ENCODE results near the gene RNF222.
"Not testable (repeated sequence)": the region's sequence is repeated elsewhere in the genome, so short reads cannot be mapped to it uniquely, and the experiment has no call there.

RNF222 gene

GRCh38 chr17:8413328-8413727 is 15.7 kb upstream of the RNF222 start:
- no peak overlapping the region for H3K4me3 ChIP-seq (ENCODE audit: low read depth, low read length)
- peaks cover 5% of the 10 kb centered on the region; the same call in 1 of the 2 replicates for H3K27me3 ChIP-seq (ENCODE audit: control insufficient read depth, insufficient read depth, low read length)
- peaks cover 10% of the 10 kb centered on the region for H3K4me1 ChIP-seq (ENCODE audit: control insufficient read depth, insufficient read depth, low read length)
- no peaks in the 10 kb centered on the region for H3K9me3 ChIP-seq (ENCODE audit: control insufficient read depth, insufficient read depth, low read depth, low read length)
- H3K9ac ChIP-seq (ENCODE audit: low read length), result no peak overlapping the region
- no peak overlapping the region for H3K27ac ChIP-seq (ENCODE audit: low read depth, low read length)
- no peaks in the 10 kb centered on the region for H3K36me3 ChIP-seq (ENCODE audit: control insufficient read depth, insufficient read depth, low read length)

- H3K9me3 ChIP-seq (ENCODE audit: control insufficient read depth, insufficient read depth, low read depth, low read length), result no peaks in the 10 kb centered on the region
- no peak overlapping the region for H3K4me3 ChIP-seq (ENCODE audit: low read depth, low read length)
- H3K27me3 ChIP-seq (ENCODE audit: control insufficient read depth, insufficient read depth, low read length), result peaks cover 5% of the 10 kb centered on the region; the same call in 1 of the 2 replicates
- H3K9ac ChIP-seq (ENCODE audit: low read length), result no peak overlapping the region
- H3K27ac ChIP-seq (ENCODE audit: low read depth, low read length), result no peak overlapping the region
- H3K4me1 ChIP-seq (ENCODE audit: control insufficient read depth, insufficient read depth, low read length), result peaks cover 13% of the 10 kb centered on the region
- H3K36me3 ChIP-seq (ENCODE audit: control insufficient read depth, insufficient read depth, low read length), result no peaks in the 10 kb centered on the region
Measured at GRCh38 chr17:8412089-8412488, 14.5 kb upstream of the RNF222 start.

DNA sequence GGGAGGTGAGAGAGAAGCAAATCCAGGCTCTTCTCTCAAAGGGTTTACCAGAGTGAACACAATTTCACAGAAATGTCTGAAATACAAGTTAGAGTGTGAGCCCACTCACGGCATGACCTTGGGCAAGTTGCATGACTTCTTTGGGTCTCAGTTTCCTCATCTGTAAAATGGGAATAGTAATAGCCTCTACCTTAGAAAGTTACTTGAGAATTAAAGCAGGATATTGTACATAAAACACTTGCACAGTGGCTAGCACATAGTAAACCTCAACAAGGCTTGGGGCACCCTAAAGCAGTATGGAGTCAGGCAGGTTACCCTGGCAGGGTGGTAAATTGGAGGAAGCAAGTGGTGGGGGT is 13.2 kb upstream of the RNF222 start:
- H3K27ac ChIP-seq (ENCODE audit: low read depth, low read length), result no peak overlapping the region
- H3K27me3 ChIP-seq (ENCODE audit: control insufficient read depth, insufficient read depth, low read length), result no peaks in the 10 kb centered on the region; the same call in 1 of the 2 replicates
- H3K9ac ChIP-seq (ENCODE audit: low read length), result no peak overlapping the region
- peaks cover 13% of the 10 kb centered on the region for H3K4me1 ChIP-seq (ENCODE audit: control insufficient read depth, insufficient read depth, low read length)
- H3K36me3 ChIP-seq (ENCODE audit: control insufficient read depth, insufficient read depth, low read length), result no peaks in the 10 kb centered on the region
- no peaks in the 10 kb centered on the region for H3K9me3 ChIP-seq (ENCODE audit: control insufficient read depth, insufficient read depth, low read depth, low read length)
- no peak overlapping the region for H3K4me3 ChIP-seq (ENCODE audit: low read depth, low read length)

- no peak overlapping the region for H3K9ac ChIP-seq (ENCODE audit: low read length)
- H3K27ac ChIP-seq (ENCODE audit: low read depth, low read length), result no peak overlapping the region
- peaks cover 13% of the 10 kb centered on the region for H3K4me1 ChIP-seq (ENCODE audit: control insufficient read depth, insufficient read depth, low read length)
- no peaks in the 10 kb centered on the region for H3K27me3 ChIP-seq (ENCODE audit: control insufficient read depth, insufficient read depth, low read length)
- no peak overlapping the region for H3K4me3 ChIP-seq (ENCODE audit: low read depth, low read length)
- no peaks in the 10 kb centered on the region for H3K9me3 ChIP-seq (ENCODE audit: control insufficient read depth, insufficient read depth, low read depth, low read length)
- no peaks in the 10 kb centered on the region for H3K36me3 ChIP-seq (ENCODE audit: control insufficient read depth, insufficient read depth, low read length)
Measured at GRCh38 chr17:8409966-8410882, 12.6 kb upstream of the RNF222 start.

DNA sequence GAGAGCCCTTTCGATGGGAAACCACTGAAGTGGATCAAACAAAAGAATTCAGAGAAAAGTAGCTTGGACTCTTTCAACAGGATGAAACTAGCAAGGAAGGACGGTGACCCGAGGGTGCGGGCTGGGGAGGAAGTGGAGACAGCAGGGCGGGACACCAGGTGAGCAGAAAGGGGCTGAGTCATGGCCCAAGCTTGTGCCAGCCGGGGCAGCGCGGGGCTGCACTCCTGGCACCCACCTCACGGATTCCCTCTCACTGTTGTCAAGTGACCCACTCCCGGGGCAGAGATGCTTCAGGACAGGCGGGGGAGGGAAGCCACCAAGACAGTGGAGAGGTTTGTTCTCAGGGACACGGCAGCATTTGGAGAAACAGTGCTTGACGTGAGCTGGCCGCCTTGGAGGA is 10.7 kb upstream of the RNF222 start:
- no peak overlapping the region for H3K27ac ChIP-seq (ENCODE audit: low read depth, low read length)
- H3K4me3 ChIP-seq (ENCODE audit: low read depth, low read length), result no peak overlapping the region
- H3K36me3 ChIP-seq (ENCODE audit: control insufficient read depth, insufficient read depth, low read length), result no peaks in the 10 kb centered on the region
- H3K27me3 ChIP-seq (ENCODE audit: control insufficient read depth, insufficient read depth, low read length), result no peaks in the 10 kb centered on the region
- peaks cover 13% of the 10 kb centered on the region for H3K4me1 ChIP-seq (ENCODE audit: control insufficient read depth, insufficient read depth, low read length)
- no peaks in the 10 kb centered on the region for H3K9me3 ChIP-seq (ENCODE audit: control insufficient read depth, insufficient read depth, low read depth, low read length)
- H3K9ac ChIP-seq (ENCODE audit: low read length), result no peak overlapping the region

DNA sequence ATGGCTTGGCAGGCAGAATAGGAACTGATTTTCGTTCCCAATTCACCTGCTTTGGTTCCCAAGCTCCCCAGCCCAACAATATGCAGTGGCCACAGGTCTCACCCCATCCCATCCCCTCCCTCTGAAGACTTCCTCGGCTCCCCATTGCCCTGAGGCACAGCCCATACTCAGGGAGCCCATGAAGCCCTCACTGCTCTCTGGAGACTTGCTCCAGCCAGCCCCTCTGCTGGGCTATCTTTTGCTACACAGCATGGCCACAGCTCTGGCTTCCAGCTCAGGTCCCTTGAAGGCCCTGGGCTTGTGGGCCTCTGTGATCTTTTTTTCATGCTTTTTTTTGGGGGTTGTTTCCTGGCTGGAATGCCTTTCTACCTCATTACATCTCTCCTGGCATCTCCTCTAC is 8.5 kb upstream of the RNF222 start:
- Histone ChIP-seq H3K27ac (ENCODE audit: low read depth, low read length) (no peak overlapping the region), H3K4me3 (ENCODE audit: low read depth, low read length) (no peak overlapping the region), H3K9ac (ENCODE audit: low read length) (no peak overlapping the region), H3K9me3 (ENCODE audit: control insufficient read depth, insufficient read depth, low read depth, low read length) (no peaks in the 10 kb centered on the region), H3K36me3 (ENCODE audit: control insufficient read depth, insufficient read depth, low read length) (no peaks in the 10 kb centered on the region), H3K27me3 (ENCODE audit: control insufficient read depth, insufficient read depth, low read length) (no peaks in the 10 kb centered on the region), H3K4me1 (ENCODE audit: control insufficient read depth, insufficient read depth, low read length) (peaks cover 13% of the 10 kb centered on the region)

DNA sequence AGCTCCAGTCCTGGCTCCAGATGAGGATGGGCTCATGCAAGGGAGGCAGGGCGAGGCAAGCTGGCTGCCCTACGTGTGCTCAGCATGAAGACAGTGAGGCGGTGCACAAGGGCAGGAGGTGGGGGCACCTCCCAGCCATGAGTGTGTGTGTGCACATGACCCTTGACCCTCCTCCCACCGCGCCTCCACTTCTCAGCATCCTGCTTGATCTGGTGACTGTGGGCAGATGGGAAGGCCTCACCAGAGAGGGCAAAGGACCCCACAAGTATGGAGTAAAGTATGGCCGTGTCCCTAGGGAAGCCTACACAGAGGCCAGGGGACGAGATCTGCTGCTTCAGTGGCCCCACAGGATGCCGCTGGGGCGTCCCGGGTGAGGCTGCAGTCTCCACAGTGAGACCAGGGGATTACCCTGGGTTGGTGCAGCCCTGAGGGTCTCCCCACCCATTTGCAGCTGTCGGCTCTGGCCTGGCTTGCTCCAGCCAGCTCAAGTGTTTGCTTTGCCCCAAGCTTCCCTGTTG is 7.9 kb upstream of the RNF222 start:
- peaks cover 10% of the 10 kb centered on the region for H3K4me1 ChIP-seq (ENCODE audit: control insufficient read depth, insufficient read depth, low read length)
- H3K27ac ChIP-seq (ENCODE audit: low read depth, low read length), result no peak overlapping the region
- H3K4me3 ChIP-seq (ENCODE audit: low read depth, low read length), result no peak overlapping the region
- H3K9me3 ChIP-seq (ENCODE audit: control insufficient read depth, insufficient read depth, low read depth, low read length), result no peaks in the 10 kb centered on the region
- H3K36me3 ChIP-seq (ENCODE audit: control insufficient read depth, insufficient read depth, low read length), result no peaks in the 10 kb centered on the region
- no peak overlapping the region for H3K9ac ChIP-seq (ENCODE audit: low read length)
- no peaks in the 10 kb centered on the region for H3K27me3 ChIP-seq (ENCODE audit: control insufficient read depth, insufficient read depth, low read length)

DNA sequence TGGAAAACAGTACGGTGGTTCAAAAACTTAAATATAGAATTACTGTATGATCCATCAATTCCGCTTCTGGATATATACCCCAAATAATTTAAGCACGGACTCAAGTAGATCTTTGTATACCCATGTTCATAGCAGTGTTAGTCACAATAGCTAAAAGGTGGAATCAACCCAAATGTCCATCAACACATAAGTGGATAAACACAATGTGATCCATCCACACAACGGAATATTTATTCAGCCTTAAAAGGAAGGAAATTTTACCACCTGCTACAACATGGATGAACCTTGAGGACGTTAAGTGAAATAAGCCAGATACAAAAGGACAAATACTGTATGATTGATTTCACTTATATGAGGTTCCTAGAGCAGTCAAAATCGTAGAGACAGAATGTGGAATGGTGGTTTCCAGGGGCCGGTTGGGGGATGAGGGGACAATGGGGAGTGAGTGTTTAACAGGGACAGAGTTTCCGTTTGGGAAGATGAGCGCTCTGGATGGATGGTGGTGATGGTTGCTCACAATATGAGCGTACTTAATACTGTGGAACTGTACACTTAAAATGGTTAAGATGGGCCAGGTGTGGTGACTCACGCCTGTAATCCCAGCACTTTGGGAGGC is 5.4 kb upstream of the RNF222 start:
- H3K27ac ChIP-seq (ENCODE audit: low read depth, low read length), result no peak overlapping the region
- H3K27me3 ChIP-seq (ENCODE audit: control insufficient read depth, insufficient read depth, low read length), result peaks cover 3% of the 10 kb centered on the region; the same call in 1 of the 2 replicates
- H3K4me3 ChIP-seq (ENCODE audit: low read depth, low read length), result no peak overlapping the region
- H3K36me3 ChIP-seq (ENCODE audit: control insufficient read depth, insufficient read depth, low read length), result no peaks in the 10 kb centered on the region
- peaks cover under 1% of the 10 kb centered on the region; the same call in 1 of the 2 replicates for H3K4me1 ChIP-seq (ENCODE audit: control insufficient read depth, insufficient read depth, low read length)
- H3K9me3 ChIP-seq (ENCODE audit: control insufficient read depth, insufficient read depth, low read depth, low read length), result no peaks in the 10 kb centered on the region
- H3K9ac ChIP-seq (ENCODE audit: low read length), result no peak overlapping the region

GRCh38 chr17:8401107-8401506 is 3.5 kb upstream of the RNF222 start:
- Histone ChIP-seq H3K4me3 (ENCODE audit: low read depth, low read length) (no peak overlapping the region), H3K27ac (ENCODE audit: low read depth, low read length) (no peak overlapping the region), H3K36me3 (ENCODE audit: control insufficient read depth, insufficient read depth, low read length) (no peaks in the 10 kb centered on the region), H3K9me3 (ENCODE audit: control insufficient read depth, insufficient read depth, low read depth, low read length) (no peaks in the 10 kb centered on the region), H3K4me1 (ENCODE audit: control insufficient read depth, insufficient read depth, low read length) (no peaks in the 10 kb centered on the region), H3K9ac (ENCODE audit: low read length) (no peak overlapping the region), H3K27me3 (ENCODE audit: control insufficient read depth, insufficient read depth, low read length) (peaks cover 19% of the 10 kb centered on the region; the same call in 1 of the 2 replicates)

- H3K9me3 ChIP-seq (ENCODE audit: control insufficient read depth, insufficient read depth, low read depth, low read length), result no peaks in the 10 kb centered on the region
Measured at GRCh38 chr17:8398980-8399379, 1.4 kb upstream of the RNF222 start.

GRCh38 chr17:8394497-8394896 is 3.1 kb downstream of the RNF222 start:
- H3K27ac ChIP-seq (ENCODE audit: low read depth, low read length); H3K9me3 ChIP-seq (ENCODE audit: control insufficient read depth, insufficient read depth, low read depth, low read length); H3K9ac ChIP-seq (ENCODE audit: low read length); H3K36me3 ChIP-seq (ENCODE audit: control insufficient read depth, insufficient read depth, low read length); H3K4me3 ChIP-seq (ENCODE audit: low read depth, low read length): not testable (repeated sequence)
- H3K4me1 ChIP-seq (ENCODE audit: control insufficient read depth, insufficient read depth, low read length), result peaks cover 18% of the 10 kb centered on the region
- H3K27me3 ChIP-seq (ENCODE audit: control insufficient read depth, insufficient read depth, low read length), result peaks cover 26% of the 10 kb centered on the region; the same call in 1 of the 2 replicates

More at GRCh38 chr17:8398980-8399379, 1.4 kb upstream of the RNF222 start:
- Histone ChIP-seq H3K4me3 (ENCODE audit: low read depth, low read length) (no peak overlapping the region), H3K36me3 (ENCODE audit: control insufficient read depth, insufficient read depth, low read length) (no peaks in the 10 kb centered on the region), H3K27ac (ENCODE audit: low read depth, low read length) (no peak overlapping the region), H3K9ac (ENCODE audit: low read length) (no peak overlapping the region), H3K4me1 (ENCODE audit: control insufficient read depth, insufficient read depth, low read length) (no peaks in the 10 kb centered on the region), H3K27me3 (ENCODE audit: control insufficient read depth, insufficient read depth, low read length) (peaks cover 26% of the 10 kb centered on the region; the same call in 1 of the 2 replicates)
